ENCODE data around the gene KRTAP3-3.

Gene KRTAP3-3

GRCh38 chr17:40958086-40958953 lies 35.6 kb downstream of the KRTAP3-3 start:
- no peak for TF ChIP-seq ZFX (IDR thresholded peaks at IDR 0.05; ENCODE audit: borderline replicate concordance)
- no peak for TF ChIP-seq CTCF (IDR thresholded peaks at IDR 0.05)
- peak overlapping the region; percentile 62 for H3K27ac ChIP-seq

- no peak for TF ChIP-seq CTCF (IDR thresholded peaks at IDR 0.05)
- TF ChIP-seq ZFX (IDR thresholded peaks at IDR 0.05; ENCODE audit: borderline replicate concordance), result no peak
- no peak overlapping the region for H3K27ac ChIP-seq
These were observed 37.3 kb downstream of the KRTAP3-3 start for GRCh38 chr17:40956401-40957254.

GRCh38 chr17:40953881-40954280 lies 40.1 kb downstream of the KRTAP3-3 start:
- TF ChIP-seq ZFX (IDR thresholded peaks at IDR 0.05; ENCODE audit: borderline replicate concordance), result no peak
- no peak for TF ChIP-seq CTCF (IDR thresholded peaks at IDR 0.05)
- H3K27ac ChIP-seq, result no peak overlapping the region

- no peak for TF ChIP-seq CTCF (IDR thresholded peaks at IDR 0.05)
- no peak for TF ChIP-seq ZFX (IDR thresholded peaks at IDR 0.05; ENCODE audit: borderline replicate concordance)
- H3K27ac ChIP-seq, result no peak overlapping the region
These were observed 41.3 kb downstream of the KRTAP3-3 start for GRCh38 chr17:40952661-40953060.

- TF ChIP-seq ZFX (IDR thresholded peaks at IDR 0.05; ENCODE audit: borderline replicate concordance) (no peak), CTCF (IDR thresholded peaks at IDR 0.05) (no peak)
- H3K27ac ChIP-seq, result no peak overlapping the region
These were observed 41.8 kb downstream of the KRTAP3-3 start for GRCh38 chr17:40952154-40952553.

- TF ChIP-seq ZFX (IDR thresholded peaks at IDR 0.05; ENCODE audit: borderline replicate concordance), result no peak
- TF ChIP-seq CTCF (IDR thresholded peaks at IDR 0.05), result no peak
- H3K27ac ChIP-seq, result no peak overlapping the region
These were observed 42.8 kb downstream of the KRTAP3-3 start for GRCh38 chr17:40951011-40951622.

Measured in 22Rv1 (cell line).